Measurements from ENCODE around the gene RCCD1. TPM values are rescaled to one million over a fixed set of nuclear protein-coding genes. Genes with fewer than 3 reads are reported as not detected.

Gene RCCD1
- total and polyA plus RNA-seq, 9 of the 15 experiments (the other 6 are each of a cell fraction or from before 2014, with no cell fraction given) = 11.1 to 51.4 (median 24.7) TPM

DNA sequence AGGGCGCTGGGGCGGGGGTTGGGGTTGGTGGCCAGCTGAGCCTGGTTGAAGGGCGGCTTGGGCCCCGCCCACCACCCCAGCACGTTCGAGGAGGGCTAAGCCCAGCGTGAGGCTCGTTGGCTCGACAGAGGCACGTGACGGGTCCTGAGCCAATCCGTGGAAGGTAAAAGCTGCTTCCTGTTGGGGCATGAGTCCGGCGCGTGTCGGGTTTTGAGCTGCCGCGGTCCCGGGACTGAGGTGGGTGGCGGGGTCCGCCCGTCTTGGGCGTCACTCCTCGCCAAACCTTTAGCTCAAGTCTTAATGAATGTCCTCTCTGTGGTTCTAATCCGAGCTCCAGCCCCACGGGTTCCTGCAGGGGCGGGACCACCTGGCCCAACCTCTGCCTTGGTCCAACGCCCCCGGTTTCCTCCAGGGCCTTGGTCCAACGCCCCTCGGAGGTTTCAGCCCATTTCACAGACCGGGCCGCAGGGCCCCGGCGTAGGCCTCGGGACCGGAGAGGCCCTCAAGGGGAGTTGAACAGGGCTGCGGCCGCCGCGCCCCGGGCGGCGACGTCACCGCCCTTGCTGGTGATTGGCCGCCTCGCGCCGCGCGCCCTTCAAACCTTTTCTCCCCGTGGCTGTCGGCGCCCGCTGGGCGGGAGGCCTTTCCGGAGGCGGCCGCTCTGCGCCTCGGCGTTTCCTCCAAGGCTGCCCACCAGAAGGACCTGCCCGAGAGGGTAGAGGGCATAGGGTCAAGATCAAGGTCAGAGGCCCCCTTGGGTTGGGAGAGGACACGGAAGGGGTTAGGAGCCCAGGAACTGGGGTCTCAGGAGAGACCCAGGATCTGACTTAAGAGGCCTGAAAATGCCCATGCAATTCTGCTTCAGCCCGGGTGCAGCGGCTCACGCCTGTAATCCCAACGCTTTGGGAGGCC, at the start of gene RCCD1 (continued):
- TF ChIP-seq PHB2 (IDR thresholded peaks at IDR 0.05; ENCODE audit: low read depth) (no peak), TEAD2 (tag; IDR thresholded peaks at IDR 0.05) (no peak), HOXB6 (CRISPR knock-in tag; IDR thresholded peaks at IDR 0.05; ENCODE audit: borderline replicate concordance) (no peak), ATF1 (CRISPR knock-in tag; IDR thresholded peaks at IDR 0.05) (no peak; the same call in 1 of the 2 replicates), ATF1 (tag; IDR thresholded peaks at IDR 0.05) (peak; percentile 95), MAFK (IDR thresholded peaks at IDR 0.05; ENCODE audit: low read length) (peak; percentile 1; the same call in 1 of the 2 replicates), CREM (IDR thresholded peaks at IDR 0.05; ENCODE audit: low read depth) (peak; percentile 76), RBM34 (IDR thresholded peaks at IDR 0.05; ENCODE audit: borderline replicate concordance, insufficient read depth, low read length) (no peak), ZC3H11A (IDR thresholded peaks at IDR 0.05; ENCODE audit: low read depth, low read length) (no peak), KLF16 (IDR thresholded peaks at IDR 0.05) (no peak), CCNT2 (IDR thresholded peaks at IDR 0.05; ENCODE audit: borderline replicate concordance, extremely low read depth, insufficient read length, low read depth, low read length) (peak; percentile 76), USF2 (CRISPR knock-in tag; IDR thresholded peaks at IDR 0.05) (peak; percentile 99), MECOM (CRISPR knock-in tag; IDR thresholded peaks at IDR 0.05) (0 out of 2 replicates have a peak, but pooled peaks have one; percentile 35), TCFL5 (CRISPR knock-in tag; conservative IDR thresholded peaks at IDR 0.05) (no peak), ZNF146 (CRISPR knock-in tag; IDR thresholded peaks at IDR 0.05; ENCODE audit: unreplicated experiment) (no peak), SRSF9 (IDR thresholded peaks at IDR 0.05; ENCODE audit: borderline replicate concordance, low read depth, low read length) (no peak), MAFG (tag; conservative IDR thresholded peaks at IDR 0.05) (no peak), ZBTB17 (CRISPR knock-in tag; IDR thresholded peaks at IDR 0.05) (peak; percentile 88), HMG20B (CRISPR knock-in tag; IDR thresholded peaks at IDR 0.05) (no peak), ZFP1 (CRISPR knock-in tag; IDR thresholded peaks at IDR 0.05) (no peak), PHF21A (IDR thresholded peaks at IDR 0.05; ENCODE audit: borderline replicate concordance, low read depth) (peak; percentile 28; the same call in 1 of the 2 replicates), HNRNPLL (IDR thresholded peaks at IDR 0.05; ENCODE audit: low read depth, low read length, poor library complexity, severe bottlenecking) (no peak), KDM1A (IDR thresholded peaks at IDR 0.05) (peak; percentile 37 to 80; a peak in 3 of 4 replicates), SMAD3 (CRISPR knock-in tag; conservative IDR thresholded peaks at IDR 0.05) (no peak)
- TF ChIP-seq, protein P1, sequence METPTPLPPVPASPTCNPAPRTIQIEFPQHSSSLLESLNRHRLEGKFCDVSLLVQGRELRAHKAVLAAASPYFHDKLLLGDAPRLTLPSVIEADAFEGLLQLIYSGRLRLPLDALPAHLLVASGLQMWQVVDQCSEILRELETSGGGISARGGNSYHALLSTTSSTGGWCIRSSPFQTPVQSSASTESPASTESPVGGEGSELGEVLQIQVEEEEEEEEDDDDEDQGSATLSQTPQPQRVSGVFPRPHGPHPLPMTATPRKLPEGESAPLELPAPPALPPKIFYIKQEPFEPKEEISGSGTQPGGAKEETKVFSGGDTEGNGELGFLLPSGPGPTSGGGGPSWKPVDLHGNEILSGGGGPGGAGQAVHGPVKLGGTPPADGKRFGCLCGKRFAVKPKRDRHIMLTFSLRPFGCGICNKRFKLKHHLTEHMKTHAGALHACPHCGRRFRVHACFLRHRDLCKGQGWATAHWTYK (CRISPR knock-in tag; IDR thresholded peaks at IDR 0.05) = peak; percentile 89
- TF ChIP-seq, protein P2, sequence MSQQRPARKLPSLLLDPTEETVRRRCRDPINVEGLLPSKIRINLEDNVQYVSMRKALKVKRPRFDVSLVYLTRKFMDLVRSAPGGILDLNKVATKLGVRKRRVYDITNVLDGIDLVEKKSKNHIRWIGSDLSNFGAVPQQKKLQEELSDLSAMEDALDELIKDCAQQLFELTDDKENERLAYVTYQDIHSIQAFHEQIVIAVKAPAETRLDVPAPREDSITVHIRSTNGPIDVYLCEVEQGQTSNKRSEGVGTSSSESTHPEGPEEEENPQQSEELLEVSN (IDR thresholded peaks at IDR 0.05; ENCODE audit: borderline replicate concordance in 1 of 2, extremely low read depth in 1 of 2, insufficient read depth in 1 of 2, insufficient read length in 1 of 2, low read depth in 1 of 2, low read length in 1 of 2, poor library complexity in 1 of 2, severe bottlenecking in 1 of 2) = peak; percentile 92 to 99

All from K562 (cell line).